ENCODE results near the gene CD9. TPM values are rescaled to one million over a fixed set of nuclear protein-coding genes. Genes with fewer than 3 reads are reported as not detected.

Gene CD9
- polyA plus RNA-seq, 1 donor (not counting 4 experiments of a cell fraction or from before 2014, with no cell fraction given), result 1,084 TPM

DNA sequence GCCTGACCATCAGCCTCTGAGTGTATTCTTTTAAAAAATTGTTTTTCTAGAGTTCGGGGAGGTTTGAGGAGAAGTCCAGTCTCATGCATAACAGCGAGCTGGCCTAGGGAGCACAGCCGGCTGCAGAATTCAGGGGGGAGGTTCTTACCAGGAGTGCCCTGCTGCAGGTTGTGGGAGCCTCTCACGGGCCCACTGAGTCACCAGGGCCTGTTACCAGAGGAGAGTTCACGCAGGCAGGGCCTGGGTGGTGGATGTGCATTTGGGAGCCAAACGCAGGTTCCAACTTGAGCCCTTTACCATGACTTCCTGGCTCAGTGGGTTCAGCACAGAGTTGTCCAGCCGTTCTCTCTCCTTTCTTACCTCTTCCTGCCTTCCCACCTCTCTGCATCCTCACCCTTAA is 14.4 kb downstream of the CD9 start:
- Histone ChIP-seq H3K9me3 (ENCODE audit: control insufficient read depth, low read depth, low read length) (no peaks in the 10 kb centered on the region), H2AFZ (ENCODE audit: control insufficient read depth, low read length) (no peak overlapping the region), H3K27me3 (ENCODE audit: control insufficient read depth, extremely low read depth, insufficient read depth, low read length) (no peaks in the 10 kb centered on the region), H3K9me1 (ENCODE audit: control insufficient read depth, extremely low read depth, insufficient read depth, low read length) (no peaks in the 10 kb centered on the region), H3K4me3 (ENCODE audit: control insufficient read depth in 2 of 3, extremely low read depth in 1 of 3, insufficient read depth in 2 of 3, low read depth in 1 of 3, low read length in 3 of 3) (peak overlapping the region in 2 of 3 experiments; percentile 50 to 55), H4K20me1 (ENCODE audit: control insufficient read depth, extremely low read depth, insufficient read depth, low read length) (no peaks in the 10 kb centered on the region), H3K36me3 (ENCODE audit: control insufficient read depth in 2 of 2, extremely low read depth in 1 of 2, insufficient read depth in 2 of 2, low read length in 2 of 2) (peaks cover 10 to 28% of the 10 kb centered on the region in 2 experiments), H3K4me2 (ENCODE audit: control insufficient read depth, extremely low read depth, insufficient read depth, low read depth, low read length) (peak overlapping the region; percentile 88), H3K9ac (ENCODE audit: control insufficient read depth, extremely low read depth, insufficient read depth, low read length) (peak overlapping the region; percentile 96), H3K79me2 (ENCODE audit: control insufficient read depth, insufficient read depth, low read length) (peaks cover 73% of the 10 kb centered on the region), H3K4me1 (ENCODE audit: control insufficient read depth, extremely low read depth, insufficient read depth, low read length) (peaks cover 89% of the 10 kb centered on the region), H3K27ac (ENCODE audit: control insufficient read depth, insufficient read depth, low read length) (peak overlapping the region; percentile 100)
- TF ChIP-seq, protein P1, sequence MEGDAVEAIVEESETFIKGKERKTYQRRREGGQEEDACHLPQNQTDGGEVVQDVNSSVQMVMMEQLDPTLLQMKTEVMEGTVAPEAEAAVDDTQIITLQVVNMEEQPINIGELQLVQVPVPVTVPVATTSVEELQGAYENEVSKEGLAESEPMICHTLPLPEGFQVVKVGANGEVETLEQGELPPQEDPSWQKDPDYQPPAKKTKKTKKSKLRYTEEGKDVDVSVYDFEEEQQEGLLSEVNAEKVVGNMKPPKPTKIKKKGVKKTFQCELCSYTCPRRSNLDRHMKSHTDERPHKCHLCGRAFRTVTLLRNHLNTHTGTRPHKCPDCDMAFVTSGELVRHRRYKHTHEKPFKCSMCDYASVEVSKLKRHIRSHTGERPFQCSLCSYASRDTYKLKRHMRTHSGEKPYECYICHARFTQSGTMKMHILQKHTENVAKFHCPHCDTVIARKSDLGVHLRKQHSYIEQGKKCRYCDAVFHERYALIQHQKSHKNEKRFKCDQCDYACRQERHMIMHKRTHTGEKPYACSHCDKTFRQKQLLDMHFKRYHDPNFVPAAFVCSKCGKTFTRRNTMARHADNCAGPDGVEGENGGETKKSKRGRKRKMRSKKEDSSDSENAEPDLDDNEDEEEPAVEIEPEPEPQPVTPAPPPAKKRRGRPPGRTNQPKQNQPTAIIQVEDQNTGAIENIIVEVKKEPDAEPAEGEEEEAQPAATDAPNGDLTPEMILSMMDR (optimal IDR thresholded peaks at IDR 0.05 in 1 of 3, IDR thresholded peaks at IDR 0.05 in 1 of 3, conservative IDR thresholded peaks at IDR 0.05 in 1 of 3; ENCODE audit: extremely low read depth in 1 of 3, insufficient read depth in 2 of 3, low read length in 3 of 3), result no peak
- no peak for TF ChIP-seq EZH2 (IDR thresholded peaks at IDR 0.05; ENCODE audit: low read length)
- dilution Hi-C loops (cut with MboI; ENCODE audit: extremely low pct_ligation_motif_present, low sequenced_read_pairs), result no loop called here
- FAIRE-seq (peak; percentile 80), DNase-seq (ENCODE audit: low read depth, low spot score) (no peak)

DNA sequence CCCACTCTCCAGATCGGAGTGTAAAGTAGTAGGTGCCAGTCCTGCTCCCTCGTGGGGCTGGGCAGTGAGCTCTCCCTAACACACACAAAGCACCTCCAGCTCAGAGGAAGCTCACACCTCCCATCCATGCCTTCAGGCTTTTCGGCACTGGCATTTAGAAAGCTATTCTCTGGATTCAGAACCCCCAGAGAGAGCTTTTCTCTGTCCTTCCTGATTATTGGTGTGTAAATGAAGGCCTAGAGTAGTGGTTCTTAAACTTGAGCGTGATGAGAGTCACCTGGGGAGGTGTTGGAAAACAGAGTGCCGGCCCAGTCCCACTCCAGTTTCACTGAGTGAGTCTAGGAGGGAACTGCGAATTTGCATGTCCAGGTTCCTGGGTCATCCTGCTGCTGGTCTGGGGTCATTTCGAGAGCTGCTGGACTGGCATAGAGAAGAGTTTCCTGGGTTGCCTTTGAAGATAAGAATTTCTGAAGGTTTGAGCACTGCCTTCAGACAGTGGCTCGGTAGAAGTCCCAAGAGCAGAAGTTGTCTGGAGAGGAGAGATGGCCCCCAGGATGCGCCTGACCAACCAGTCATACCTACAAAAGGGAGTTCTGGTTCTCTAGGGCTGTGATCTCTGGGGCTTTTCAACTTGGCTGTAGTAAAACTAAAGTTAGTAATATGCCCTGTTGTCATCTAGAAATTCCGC is 15.1 kb downstream of the CD9 start:
- Histone ChIP-seq H3K9ac (ENCODE audit: control insufficient read depth, extremely low read depth, insufficient read depth, low read length) (peak overlapping the region; percentile 96), H3K4me2 (ENCODE audit: control insufficient read depth, extremely low read depth, insufficient read depth, low read depth, low read length) (peak overlapping the region; percentile 88), H3K79me2 (ENCODE audit: control insufficient read depth, insufficient read depth, low read length) (peaks cover 73% of the 10 kb centered on the region), H2AFZ (ENCODE audit: control insufficient read depth, low read length) (no peak overlapping the region), H3K9me1 (ENCODE audit: control insufficient read depth, extremely low read depth, insufficient read depth, low read length) (no peaks in the 10 kb centered on the region), H3K4me3 (ENCODE audit: control insufficient read depth in 2 of 3, extremely low read depth in 1 of 3, insufficient read depth in 2 of 3, low read depth in 1 of 3, low read length in 3 of 3) (peak overlapping the region in 2 of 3 experiments; percentile 50 to 55), H3K9me3 (ENCODE audit: control insufficient read depth, low read depth, low read length) (no peaks in the 10 kb centered on the region), H3K4me1 (ENCODE audit: control insufficient read depth, extremely low read depth, insufficient read depth, low read length) (peaks cover 89% of the 10 kb centered on the region), H4K20me1 (ENCODE audit: control insufficient read depth, extremely low read depth, insufficient read depth, low read length) (no peaks in the 10 kb centered on the region), H3K36me3 (ENCODE audit: control insufficient read depth in 2 of 2, extremely low read depth in 1 of 2, insufficient read depth in 2 of 2, low read length in 2 of 2) (peaks cover 13 to 28% of the 10 kb centered on the region in 2 experiments), H3K27me3 (ENCODE audit: control insufficient read depth, extremely low read depth, insufficient read depth, low read length) (no peaks in the 10 kb centered on the region), H3K27ac (ENCODE audit: control insufficient read depth, insufficient read depth, low read length) (peak overlapping the region; percentile 100)
- FAIRE-seq, result no peak
- DNase-seq (ENCODE audit: low read depth, low spot score), result no peak
- no peak for TF ChIP-seq EZH2 (IDR thresholded peaks at IDR 0.05; ENCODE audit: low read length)
- TF ChIP-seq, protein P1 (optimal IDR thresholded peaks at IDR 0.05 in 1 of 3, IDR thresholded peaks at IDR 0.05 in 1 of 3, conservative IDR thresholded peaks at IDR 0.05 in 1 of 3; ENCODE audit: extremely low read depth in 1 of 3, insufficient read depth in 2 of 3, low read length in 3 of 3), result no peak
- dilution Hi-C loops (cut with MboI; ENCODE audit: extremely low pct_ligation_motif_present, low sequenced_read_pairs), result no loop called here
